M059J (cell line): Measurements from ENCODE around the gene SYCP1. TPM values are rescaled to one million over a fixed set of nuclear protein-coding genes. Genes with fewer than 3 reads are reported as not detected.
A peak's percentile ranks its signal among the peaks of the same experiment; 100 is the strongest.
"Not testable (repeated sequence)": the region's sequence is repeated elsewhere in the genome, so short reads cannot be mapped to it uniquely, and the experiment has no call there.

Experiments used
- DNase-seq: peaks from one replicate; pipeline ENCODE4 v3.0.0-alpha.2; 2012; ENCODE audit warnings: low read depth
- total RNA-seq: library from RNA; depleted of rRNA; stranded (reverse); fragments of >200 nt; shearing (Covaris generic); gene quantifications from 2 replicates; pipeline ENCODE4 v1.2.3, GENCODE V29; 2014; rRNA removed

The SYCP1 gene
- total RNA-seq, result not detected in 2 replicates

- DNase-seq, result no peak
Measured at GRCh38 chr1:114854693-114855320, at the start of gene SYCP1. Gene SYCP1 (plus strand): TSS chr1:114854863. CDS start chr1:114855465, 602 bp downstream.

DNA sequence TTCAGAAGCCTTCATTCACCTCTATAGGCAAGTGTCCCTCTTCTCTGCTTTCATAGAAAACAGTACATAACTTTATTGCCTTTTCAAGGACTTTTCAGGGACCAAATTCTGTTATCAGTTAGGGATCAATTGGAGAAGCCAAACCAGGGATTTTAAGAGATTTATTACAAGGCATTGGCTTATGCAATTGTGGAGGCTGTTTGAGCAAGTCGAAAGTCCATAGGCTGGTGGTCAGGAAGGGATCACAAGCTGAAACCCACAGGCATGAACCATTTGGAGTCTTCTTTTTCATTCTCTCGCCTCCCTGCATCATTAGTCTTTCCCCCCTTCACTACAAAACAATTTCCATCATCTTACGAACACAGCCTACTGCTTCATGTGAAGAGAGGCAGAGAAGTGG is 34.8 kb upstream of the SYCP1 start:
- DNase-seq, result no peak

DNA sequence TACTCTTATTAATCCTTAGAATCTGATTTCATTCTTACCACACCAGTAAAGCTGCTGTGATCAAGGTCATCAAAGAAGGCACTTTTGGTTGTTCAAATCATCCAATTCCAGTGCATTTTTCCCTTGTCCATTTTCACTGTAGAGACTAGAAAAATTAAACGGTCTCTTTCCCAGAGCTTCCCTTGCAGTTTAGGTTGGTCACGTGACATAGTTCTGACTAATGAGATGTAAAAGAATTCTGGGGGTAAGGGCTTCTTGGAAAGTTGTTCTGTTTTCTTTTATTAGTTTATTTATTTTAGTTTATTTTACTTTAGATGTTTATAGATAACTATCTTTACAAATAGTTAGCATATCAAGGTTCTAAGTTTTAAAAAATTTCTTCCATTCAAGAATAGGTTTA is 34.3 kb upstream of the SYCP1 start:
- no peak for DNase-seq

DNA sequence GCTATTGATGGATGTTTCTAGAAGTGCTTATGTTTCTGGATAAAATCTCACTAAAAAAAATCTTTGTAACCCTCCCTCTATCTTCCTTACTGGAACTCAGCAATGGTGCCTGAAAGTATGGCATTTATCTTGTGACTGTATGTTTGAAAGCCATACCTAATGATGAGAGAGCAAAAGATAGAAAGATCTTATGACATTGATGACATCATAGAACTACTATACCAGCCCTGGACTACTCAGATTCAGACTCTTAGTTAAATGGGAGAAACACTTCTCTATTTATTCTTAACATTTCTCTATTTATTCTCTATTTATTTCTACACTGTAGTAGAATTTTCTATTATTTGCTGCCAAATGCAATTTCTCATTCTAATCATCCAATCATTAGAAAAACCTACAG is 32.7 kb upstream of the SYCP1 start:
- no peak for DNase-seq

- peak; percentile 53 for DNase-seq
Measured at GRCh38 chr1:114828251-114828650, 26.4 kb upstream of the SYCP1 start.

DNA sequence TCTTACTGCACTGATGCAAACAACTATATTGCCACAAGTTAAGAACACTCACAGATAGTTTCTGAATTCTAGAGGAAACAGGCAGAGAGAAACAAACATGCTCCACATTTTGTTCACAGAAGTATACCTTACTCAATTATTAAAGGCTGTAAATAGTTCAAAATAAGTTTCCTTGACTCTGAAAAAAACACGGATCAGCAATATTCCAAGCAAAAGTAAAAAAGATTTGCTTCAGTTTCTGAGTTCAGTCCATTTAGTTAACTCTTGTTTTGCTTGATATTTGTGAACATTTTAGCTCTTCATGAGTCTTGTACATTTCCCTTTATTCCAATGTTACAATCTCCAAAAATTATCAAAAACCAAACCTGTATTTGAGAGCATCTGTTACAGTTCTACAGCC is 24.6 kb upstream of the SYCP1 start:
- not testable (repeated sequence) for DNase-seq

- DNase-seq, result no peak
Measured at GRCh38 chr1:114831276-114831994, 23.2 kb upstream of the SYCP1 start.

DNA sequence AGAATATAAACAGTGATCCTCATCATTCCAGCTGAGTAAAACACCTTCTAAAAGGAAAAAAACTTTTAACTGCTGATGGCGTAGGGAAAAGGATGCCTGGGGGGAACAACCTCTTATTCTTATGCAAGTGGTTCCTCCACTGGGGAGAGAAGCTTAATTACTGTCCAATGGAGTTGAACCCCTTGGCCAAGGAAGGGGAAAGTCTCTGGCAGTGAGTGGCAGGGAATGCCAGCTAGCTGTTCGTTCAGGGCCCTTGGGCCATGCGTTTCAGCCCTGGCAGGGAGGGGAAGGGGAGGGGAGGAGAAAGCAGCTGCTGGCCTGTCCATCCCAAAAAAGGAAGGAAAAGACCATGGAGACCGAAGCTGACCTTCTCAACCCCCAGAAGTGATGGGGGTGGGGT is 22.6 kb upstream of the SYCP1 start:
- DNase-seq, result no peak

DNA sequence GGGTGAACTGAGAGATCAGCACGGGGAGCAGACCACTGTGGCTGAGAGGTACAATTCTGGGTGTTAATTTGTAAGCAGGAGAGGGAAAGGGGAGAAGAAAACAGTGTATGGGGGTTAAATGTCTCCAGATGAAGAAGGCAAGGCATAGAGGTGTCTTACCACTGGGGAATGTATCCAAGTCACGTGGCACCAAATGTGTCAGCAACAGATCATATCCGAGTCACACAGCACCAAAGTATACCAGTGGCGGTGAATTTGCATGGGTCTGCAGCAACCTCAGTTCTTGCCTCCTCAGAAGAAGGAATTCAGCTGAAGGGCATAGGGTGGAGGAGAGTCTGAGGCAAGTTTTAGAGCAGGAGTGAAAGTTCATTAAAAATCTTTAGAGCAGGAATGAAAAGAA is 21.2 kb upstream of the SYCP1 start:
- peak; percentile 41 for DNase-seq

DNA sequence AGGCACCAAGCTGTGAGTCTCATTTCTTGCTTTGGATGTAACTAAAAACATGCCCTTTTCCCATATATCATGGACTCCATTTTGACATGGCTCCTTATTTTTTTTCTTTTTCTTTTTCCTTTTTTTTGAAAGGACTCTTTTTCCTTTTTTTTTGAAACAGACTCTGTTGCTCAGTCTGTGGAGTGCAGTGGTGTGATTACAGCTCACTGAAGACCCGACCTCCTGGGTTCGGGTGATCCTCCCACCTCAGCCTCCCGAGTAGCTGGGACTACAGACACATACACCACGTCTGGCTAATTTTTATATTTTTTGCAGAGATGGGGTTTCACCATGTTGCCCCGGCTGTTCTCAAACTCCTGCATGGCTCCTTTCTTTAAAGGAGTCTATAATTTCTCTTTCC is 10.4 kb upstream of the SYCP1 start:
- no peak for DNase-seq

DNA sequence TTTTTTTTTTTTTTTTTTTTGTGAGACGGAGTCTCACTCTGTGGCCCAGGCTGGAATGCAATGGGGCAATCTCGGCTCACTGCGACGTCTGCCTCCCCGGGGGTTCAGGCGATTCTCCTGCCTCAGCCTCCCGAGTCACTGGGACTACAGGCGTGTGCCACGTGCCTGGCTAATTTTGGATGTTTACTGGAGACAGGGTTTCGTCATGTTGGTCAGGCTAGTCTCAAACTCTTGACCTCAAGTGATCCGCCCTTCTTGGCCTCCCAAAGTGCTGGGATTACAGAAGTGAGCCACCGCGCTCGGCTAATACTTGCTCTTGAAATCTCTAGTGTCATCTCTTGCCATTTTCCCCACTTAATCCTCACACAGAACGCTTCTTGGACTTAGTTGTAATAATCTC is 1.1 kb upstream of the SYCP1 start:
- DNase-seq, result no peak

- DNase-seq, result no peak
Measured at GRCh38 chr1:114861384-114861783, 6.7 kb downstream of the SYCP1 start.

DNA sequence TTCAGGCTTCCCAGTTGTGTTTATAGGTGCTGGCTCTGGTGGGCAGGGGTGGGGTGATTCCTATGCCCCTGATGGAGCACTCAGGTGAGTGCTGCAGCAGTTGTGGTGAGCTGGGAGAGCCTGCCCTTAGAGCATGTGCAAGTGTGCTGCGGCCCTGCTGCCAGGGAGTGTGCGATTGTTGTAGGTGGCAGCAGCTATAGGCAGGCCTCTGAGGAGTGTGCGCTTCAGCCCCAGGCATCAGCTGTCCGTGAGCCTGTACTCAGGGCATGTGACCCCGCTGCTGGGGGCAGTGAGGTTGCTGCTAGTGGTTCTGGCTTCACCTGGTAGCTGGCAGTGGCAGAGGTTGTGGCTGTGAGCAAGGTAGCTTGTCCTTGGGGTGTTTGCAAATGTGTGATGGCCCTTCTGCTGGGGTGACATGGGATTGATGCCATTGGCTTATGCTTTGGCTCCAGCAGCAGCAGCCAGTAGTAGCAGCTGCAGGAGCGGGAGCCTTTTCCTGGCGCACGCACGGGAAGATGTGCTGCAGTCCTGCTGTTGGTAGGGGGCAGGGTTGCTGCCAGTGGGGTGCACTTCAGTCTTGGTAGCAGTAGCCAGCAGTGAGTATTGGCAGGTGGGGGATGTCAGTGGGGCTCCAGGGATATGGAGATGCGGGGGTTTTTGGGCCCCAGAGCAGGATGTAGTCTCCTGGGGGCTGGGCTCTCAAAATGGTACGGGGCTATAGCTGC is 37.7 kb downstream of the SYCP1 start:
- DNase-seq, result no peak

- DNase-seq, result no peak
Measured at GRCh38 chr1:114896795-114897194, 42.1 kb downstream of the SYCP1 start.

DNA sequence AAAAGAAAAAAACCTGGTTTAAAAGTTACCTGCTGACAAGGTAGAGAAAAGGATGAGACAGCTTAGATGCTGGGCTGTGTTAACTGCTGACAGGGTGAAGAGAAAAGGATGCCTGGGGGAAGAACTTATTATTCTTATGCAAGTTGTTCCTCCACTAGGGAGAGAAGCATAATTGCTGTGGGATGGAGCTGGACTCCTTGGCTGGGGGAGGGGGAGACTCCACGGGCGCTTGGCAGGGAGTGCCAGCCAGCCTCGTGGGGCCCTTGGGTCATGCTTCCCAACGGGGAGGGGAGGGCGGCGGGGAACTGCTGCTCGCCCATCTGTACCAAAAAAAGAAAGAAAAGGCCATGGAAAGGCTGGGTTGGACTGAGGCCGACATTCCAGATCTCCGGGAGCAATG is 47.2 kb downstream of the SYCP1 start:
- DNase-seq, result no peak

DNA sequence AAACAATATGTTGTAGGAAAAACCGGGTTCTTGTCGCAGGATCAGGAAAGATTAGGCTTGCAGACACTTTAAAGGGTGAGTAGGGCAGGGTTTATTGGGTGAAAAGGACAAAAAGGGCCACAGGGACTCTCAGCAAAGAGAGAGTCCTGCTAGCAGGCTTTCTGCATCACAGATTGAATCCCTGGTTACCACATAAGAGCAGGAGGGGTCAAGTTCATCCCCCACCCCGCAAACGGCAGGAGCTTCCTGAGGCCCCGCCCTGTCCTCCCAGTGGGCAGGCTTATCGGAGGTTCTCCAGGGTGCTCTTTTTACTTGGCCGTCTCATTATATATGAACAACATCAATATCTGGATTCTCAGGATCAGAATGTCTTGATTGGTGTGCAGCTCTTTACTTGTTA is 47.7 kb downstream of the SYCP1 start:
- DNase-seq, result no peak

- DNase-seq, result no peak
Measured at GRCh38 chr1:114903480-114903879, 48.8 kb downstream of the SYCP1 start.

- not testable (repeated sequence) for DNase-seq
Measured at GRCh38 chr1:114915720-114916119, 61.1 kb downstream of the SYCP1 start.

DNA sequence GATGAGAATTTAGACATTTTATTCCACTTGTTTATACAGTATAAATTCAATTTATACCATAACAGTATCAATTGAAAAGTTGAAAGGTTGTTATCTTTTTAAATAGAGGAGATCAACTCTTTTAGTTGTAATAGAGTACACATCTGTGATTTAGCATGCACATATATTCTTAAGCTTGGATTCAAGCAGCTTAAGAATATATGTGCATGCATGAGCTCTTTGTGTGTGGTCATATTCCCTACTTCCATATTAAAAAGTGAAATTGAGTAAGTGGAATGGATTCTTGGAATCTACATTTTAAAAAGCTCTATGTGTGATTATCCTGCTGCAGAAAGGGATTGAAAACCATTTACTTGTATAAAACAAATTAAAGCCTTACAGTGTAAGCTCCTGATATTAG is 71.9 kb downstream of the SYCP1 start:
- DNase-seq, result no peak

DNA sequence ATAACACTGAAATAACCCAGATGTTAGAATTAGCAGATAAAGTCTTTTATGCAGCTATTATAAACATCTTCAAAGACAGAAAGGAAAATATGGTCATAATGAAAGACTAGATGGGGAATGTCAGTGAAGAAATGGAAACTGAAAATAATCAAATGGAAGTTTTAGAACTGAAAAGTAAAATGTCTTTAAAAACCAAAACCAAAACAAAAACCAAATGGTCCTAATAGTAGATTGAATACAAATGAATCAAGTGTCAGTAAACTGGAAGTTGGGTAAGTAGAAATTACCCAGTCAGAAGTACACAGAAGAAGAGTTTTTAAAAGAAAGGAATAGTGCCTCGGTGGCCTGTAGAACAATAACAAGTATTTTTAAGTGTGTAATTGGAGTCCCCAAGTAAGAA is 72.7 kb downstream of the SYCP1 start:
- no peak for DNase-seq

DNA sequence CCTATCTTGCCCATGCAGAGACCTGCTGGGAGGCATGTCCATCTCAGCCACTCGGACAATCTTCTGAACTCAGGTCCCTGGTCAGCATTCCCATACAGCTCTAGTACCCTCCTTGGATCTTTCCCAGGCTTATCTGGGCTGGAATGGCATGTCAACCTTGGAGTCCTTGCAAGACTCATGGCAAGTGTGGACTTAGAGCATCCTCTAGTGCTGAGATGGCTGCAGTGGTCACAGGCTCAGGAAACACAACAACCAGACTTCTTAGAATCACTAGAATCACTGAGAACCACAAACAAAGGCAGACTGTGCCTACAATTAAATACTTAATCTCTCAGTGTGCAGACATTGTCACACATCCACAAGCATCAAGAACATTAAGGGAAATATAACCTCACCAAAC is 101.9 kb downstream of the SYCP1 start:
- peak; percentile 24 for DNase-seq

GRCh38 chr1:114959423-114959822 is 104.8 kb downstream of the SYCP1 start:
- no peak for DNase-seq

DNA sequence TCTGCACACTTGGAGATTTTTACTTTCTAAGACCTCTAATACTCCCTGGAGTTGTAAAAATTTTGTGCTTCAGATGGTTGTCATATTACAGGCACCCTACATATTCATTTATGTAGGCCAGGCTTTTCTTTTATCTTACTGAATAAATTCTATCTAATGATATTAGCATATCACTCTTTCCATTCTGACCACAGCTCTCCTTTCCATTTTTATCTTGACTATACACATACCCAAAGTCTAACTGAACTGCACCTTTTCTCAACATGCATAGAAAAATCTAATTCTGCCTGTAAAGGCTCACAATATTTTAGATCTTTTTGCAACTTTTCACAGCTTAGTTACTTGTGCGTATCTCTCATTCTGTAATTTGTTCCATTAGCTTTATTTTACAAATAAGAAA is 122.2 kb downstream of the SYCP1 start:
- no peak for DNase-seq
